Measurements from ENCODE around the gene COL1A1.

The COL1A1 gene

GRCh38 chr17:50170662-50171370 lies 30.6 kb downstream of the COL1A1 start:
- no peak for DNase-seq

- DNase-seq, result no peak
These were observed 31.5 kb downstream of the COL1A1 start for GRCh38 chr17:50169881-50170459.

GRCh38 chr17:50169121-50169764 lies 32.2 kb downstream of the COL1A1 start:
- DNase-seq, result peak; percentile 74

GRCh38 chr17:50168319-50168718 lies 33.1 kb downstream of the COL1A1 start:
- DNase-seq, result no peak

GRCh38 chr17:50167371-50167770 lies 34.1 kb downstream of the COL1A1 start:
- DNase-seq, result no peak

- DNase-seq, result no peak
These were observed 34.8 kb downstream of the COL1A1 start for GRCh38 chr17:50166518-50167181.

GRCh38 chr17:50165867-50166517 lies 35.4 kb downstream of the COL1A1 start, which contains the start of gene SGCA:
TSS of gene SGCA (plus strand) at chr17:50166005. CDS start at chr17:50166041, 36 bp downstream.
- DNase-seq, result no peak

GRCh38 chr17:50165466-50165865 lies 36.0 kb downstream of the COL1A1 start:
- DNase-seq, result no peak

- DNase-seq, result no peak
These were observed 36.4 kb downstream of the COL1A1 start for GRCh38 chr17:50165066-50165465.

GRCh38 chr17:50164697-50164988 lies 36.8 kb downstream of the COL1A1 start:
- DNase-seq, result no peak

GRCh38 chr17:50163843-50164696 lies 37.4 kb downstream of the COL1A1 start:
- no peak for DNase-seq

GRCh38 chr17:50162466-50163254 lies 38.8 kb downstream of the COL1A1 start:
- DNase-seq, result no peak

- DNase-seq, result no peak
These were observed 39.5 kb downstream of the COL1A1 start for GRCh38 chr17:50161911-50162288.

- DNase-seq, result peak; percentile 97
These were observed 40.2 kb downstream of the COL1A1 start for GRCh38 chr17:50161023-50161910.

- DNase-seq, result no peak
These were observed 43.5 kb downstream of the COL1A1 start for GRCh38 chr17:50157891-50158290.

- DNase-seq, result no peak
These were observed 46.2 kb downstream of the COL1A1 start for GRCh38 chr17:50155115-50155819.

- DNase-seq, result no peak
These were observed 46.8 kb downstream of the COL1A1 start for GRCh38 chr17:50154604-50155003.

GRCh38 chr17:50153650-50154575 lies 47.5 kb downstream of the COL1A1 start:
- no peak for DNase-seq

- DNase-seq, result no peak
These were observed 48.7 kb downstream of the COL1A1 start for GRCh38 chr17:50152736-50153135.

Measured in activated T-cell treated with anti-CD3 and anti-CD28 coated beads, Interleukin-2, amount 50 U/mL, for 1 hour (primary cell).